OCI-LY1 (cell line): ENCODE measurements around the gene SH3PXD2A.

Experiments
- EZH2 ChIP-seq: fragments of 200-600 bp; sonication (generic), shearing (Covaris generic); IDR thresholded peaks from 2 replicates; pipeline ENCODE4 v1.8.0; 2017; ENCODE audit warnings: borderline replicate concordance, mixed run types, mild to moderate bottlenecking, antibody characterized with exemption, low read length, moderate library complexity, mixed read lengths
- TF ChIP-seq, protein P1 (sequence below): fragments of 200-600 bp; sonication (generic), shearing (Covaris generic); IDR thresholded peaks from 2 replicates; pipeline ENCODE4 v1.5.1; 2017; ENCODE audit warnings: mild to moderate bottlenecking, antibody characterized with exemption, low read length, moderate library complexity, mixed read lengths

DNA sequence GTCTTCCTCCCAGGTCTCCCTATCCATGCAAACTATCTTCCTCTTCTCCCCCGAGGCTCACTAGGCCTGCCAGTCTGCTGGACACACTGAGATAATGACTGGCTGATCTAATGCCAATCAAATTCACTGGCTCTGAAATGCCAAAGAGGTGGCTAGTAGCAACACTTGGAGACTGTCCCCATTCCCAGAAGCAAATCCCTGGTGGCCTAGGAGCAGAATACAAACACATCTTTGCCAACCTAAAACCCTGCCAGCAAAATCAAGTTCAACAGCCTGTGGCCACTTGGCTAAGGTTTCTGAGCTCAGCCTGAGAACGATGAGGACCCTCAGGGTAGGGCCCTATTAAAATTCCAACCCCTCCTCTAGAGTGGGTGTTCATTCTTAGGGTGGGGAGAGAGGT is 46.6 kb downstream of the SH3PXD2A start:
- TF ChIP-seq, protein P1, sequence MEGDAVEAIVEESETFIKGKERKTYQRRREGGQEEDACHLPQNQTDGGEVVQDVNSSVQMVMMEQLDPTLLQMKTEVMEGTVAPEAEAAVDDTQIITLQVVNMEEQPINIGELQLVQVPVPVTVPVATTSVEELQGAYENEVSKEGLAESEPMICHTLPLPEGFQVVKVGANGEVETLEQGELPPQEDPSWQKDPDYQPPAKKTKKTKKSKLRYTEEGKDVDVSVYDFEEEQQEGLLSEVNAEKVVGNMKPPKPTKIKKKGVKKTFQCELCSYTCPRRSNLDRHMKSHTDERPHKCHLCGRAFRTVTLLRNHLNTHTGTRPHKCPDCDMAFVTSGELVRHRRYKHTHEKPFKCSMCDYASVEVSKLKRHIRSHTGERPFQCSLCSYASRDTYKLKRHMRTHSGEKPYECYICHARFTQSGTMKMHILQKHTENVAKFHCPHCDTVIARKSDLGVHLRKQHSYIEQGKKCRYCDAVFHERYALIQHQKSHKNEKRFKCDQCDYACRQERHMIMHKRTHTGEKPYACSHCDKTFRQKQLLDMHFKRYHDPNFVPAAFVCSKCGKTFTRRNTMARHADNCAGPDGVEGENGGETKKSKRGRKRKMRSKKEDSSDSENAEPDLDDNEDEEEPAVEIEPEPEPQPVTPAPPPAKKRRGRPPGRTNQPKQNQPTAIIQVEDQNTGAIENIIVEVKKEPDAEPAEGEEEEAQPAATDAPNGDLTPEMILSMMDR = no peak
- no peak for TF ChIP-seq EZH2
